Activated CD4-positive, alpha-beta T cell treated with anti-CD3 and anti-CD28 coated beads, Interleukin-2, Interleukin-6, amounts not matched to agents 100 ng/mL and 50 ng/mL, durations not matched to agents 16 hours and 8 hours (primary cell): Measurements from ENCODE around the gene MEX3A.
A peak's percentile ranks its signal among the peaks of the same experiment; 100 is the strongest.

ENCODE experiments used
- DNase-seq: peaks from one replicate; pipeline ENCODE4 v3.0.0-alpha.2; 2020

MEX3A gene

GRCh38 chr1:156102633-156103511 lies 20.6 kb upstream of the MEX3A start:
- no peak for DNase-seq

GRCh38 chr1:156101880-156102279 lies 19.6 kb upstream of the MEX3A start:
- DNase-seq = no peak

- no peak for DNase-seq
These were observed 18.1 kb upstream of the MEX3A start for GRCh38 chr1:156100205-156100995.

- no peak for DNase-seq
These were observed 17.0 kb upstream of the MEX3A start for GRCh38 chr1:156099282-156099681.

- DNase-seq = no peak
These were observed 16.5 kb upstream of the MEX3A start for GRCh38 chr1:156098784-156099183.

GRCh38 chr1:156097499-156098178 lies 15.4 kb upstream of the MEX3A start:
- DNase-seq = peak; percentile 81

- peak; percentile 98 for DNase-seq
These were observed 14.6 kb upstream of the MEX3A start for GRCh38 chr1:156096640-156097391.

GRCh38 chr1:156095906-156096508 lies 13.7 kb upstream of the MEX3A start:
- peak; percentile 58 for DNase-seq

- DNase-seq = no peak
These were observed 9.3 kb upstream of the MEX3A start for GRCh38 chr1:156091610-156092009.

GRCh38 chr1:156090840-156091188 lies 8.5 kb upstream of the MEX3A start:
- peak; percentile 93 for DNase-seq

- DNase-seq = no peak
These were observed 8.0 kb upstream of the MEX3A start for GRCh38 chr1:156090138-156090839.

GRCh38 chr1:156089704-156090103 lies 7.4 kb upstream of the MEX3A start:
- no peak for DNase-seq

GRCh38 chr1:156086256-156086662 lies 4.0 kb upstream of the MEX3A start:
- no peak for DNase-seq

GRCh38 chr1:156083800-156084790 lies 1.8 kb upstream of the MEX3A start:
- no peak for DNase-seq

- no peak for DNase-seq
These were observed 352 bp downstream of the MEX3A start for GRCh38 chr1:156081917-156082308.

GRCh38 chr1:156081180-156081916 lies 917 bp downstream of the MEX3A start:
- DNase-seq = no peak

GRCh38 chr1:156080863-156081179 lies 1.4 kb downstream of the MEX3A start:
- no peak for DNase-seq

GRCh38 chr1:156080241-156080862 lies 1.9 kb downstream of the MEX3A start:
- no peak for DNase-seq

GRCh38 chr1:156079762-156080161 lies 2.5 kb downstream of the MEX3A start:
- no peak for DNase-seq
